HG03135 (cell line): ENCODE results near the gene CASP9.

ENCODE experiments used
- ATAC-seq: cut with Tn5 transposase; IDR thresholded peaks from one replicate; pipeline ENCODE4 v1.9.1; 2021; ENCODE audit warnings: mild to moderate bottlenecking, moderate library complexity; ENCODE audit not compliant: unreplicated experiment

CASP9 gene

GRCh38 chr1:15451014-15451722 lies 72.8 kb downstream of the CASP9 start:
- no peak for ATAC-seq

GRCh38 chr1:15449567-15449966 lies 74.4 kb downstream of the CASP9 start:
- no peak for ATAC-seq

- no peak for ATAC-seq
Observed at GRCh38 chr1:15448877-15449462, 75.0 kb downstream of the CASP9 start.

- ATAC-seq = no peak
Observed at GRCh38 chr1:15446212-15446611, 77.8 kb downstream of the CASP9 start.

- no peak for ATAC-seq
Observed at GRCh38 chr1:15445390-15446122, 78.5 kb downstream of the CASP9 start.

GRCh38 chr1:15444468-15445389 lies 79.3 kb downstream of the CASP9 start:
- no peak for ATAC-seq

GRCh38 chr1:15443281-15443680 lies 80.7 kb downstream of the CASP9 start:
- ATAC-seq = no peak

- no peak for ATAC-seq
Observed at GRCh38 chr1:15442759-15443158, 81.3 kb downstream of the CASP9 start.

- ATAC-seq = no peak
Observed at GRCh38 chr1:15442119-15442518, 81.9 kb downstream of the CASP9 start.
